K562 (cell line): ENCODE data around the gene CDH20. TPM values are rescaled to one million over a fixed set of nuclear protein-coding genes. Genes with fewer than 3 reads are reported as not detected.

Experiments
- ATAC-seq: fragments of 200-7000 bp; cut with Tn5 transposase; 3 replicates; pipeline ENCODE4 v1.9.1; 2020; ENCODE audit warnings: moderate library complexity
- BruUV-seq: library from RNA; stranded (reverse); fragments of 400-500 nt; replicated peaks from 2 replicates; lab custom pipeline; 2021; lab: Mats Ljungman, UMichigan
- CTCF ChIA-PET: fragments of 300-600 bp; formaldehyde crosslinking; extraction: SDS; loops from one replicate; lab custom pipeline; 2021; ENCODE audit warnings: low intra/inter-chr PET ratio; lab: Yijun Ruan, JAX
- POLR2A ChIA-PET: fragments of 300-600, 350-650 bp; sonication (Branson Sonifier 250); formaldehyde crosslinking; extraction: SDS; loops from one replicate; lab custom pipeline; 2021; ENCODE audit warnings: antibody characterized with exemption, inconsistent platforms; lab: Yijun Ruan, JAX
- DNase-seq, 4 experiments: peaks; one replicate each; pipeline versions ENCODE4 v3.0.0 to v3.0.0-alpha.2; 2011 to 2018; ENCODE audit warnings: low spot score in 3 of 4, mixed read lengths in 3 of 4; ENCODE audit errors: extremely low read depth in 1 of 4
- FAIRE-seq: peaks from 2 replicates; lab custom pipeline; 2011; peaks lifted over from hg19 to GRCh38; lab: Jason Lieb, UNC
- H2AFZ ChIP-seq: 2 replicates; pipeline ENCODE4 v1.6.0; 2011; ENCODE audit warnings: low read depth, low read length, control low read depth, inconsistent platforms
- H3K27ac ChIP-seq: fragments of 200-600 bp; 3 replicates; pipeline ENCODE4 v1.8.0; 2011; ENCODE audit warnings: low read depth, mild to moderate bottlenecking, control low read depth, inconsistent platforms, low read length, moderate library complexity, mixed read lengths; ENCODE audit errors: extremely low read depth
- H3K27me3 ChIP-seq, 2 experiments: fragments of 300-600 bp in 1 of 2; 2 replicates in 1 of 2; 3 replicates in 1 of 2; pipeline versions ENCODE4 v1.6.0 to v1.8.0; 2011; ENCODE audit warnings: inconsistent platforms in 2 of 2, low read length in 2 of 2, mild to moderate bottlenecking in 1 of 2, mixed read lengths in 1 of 2, moderate library complexity in 1 of 2; ENCODE audit not compliant: control insufficient read depth in 2 of 2, insufficient read depth in 2 of 2
- H3K36me3 ChIP-seq: fragments of 300-600 bp; 3 replicates; pipeline ENCODE4 v1.8.0; 2011; ENCODE audit warnings: mild to moderate bottlenecking, low read length, inconsistent platforms; ENCODE audit not compliant: control insufficient read depth, insufficient read depth
- H3K4me1 ChIP-seq, 2 experiments: fragments of 200-600 bp in 1 of 2; replicated peaks in 1 of 2; 2 replicates in 1 of 2; 3 replicates in 1 of 2; pipeline versions ENCODE4 v1.5.1 to v1.8.0; 2011; ENCODE audit warnings: inconsistent platforms in 2 of 2, low read length in 2 of 2, mild to moderate bottlenecking in 1 of 2, mixed read lengths in 1 of 2, moderate library complexity in 1 of 2; ENCODE audit not compliant: control insufficient read depth in 2 of 2, insufficient read depth in 2 of 2
- H3K4me2 ChIP-seq: 2 replicates; pipeline ENCODE4 v1.6.1; 2011; ENCODE audit warnings: low read length, control low read depth, inconsistent platforms, mixed read lengths; ENCODE audit not compliant: insufficient read depth
- H3K4me3 ChIP-seq: fragments of 200-600 bp; sonication (generic), shearing (Covaris generic); 2 replicates; pipeline ENCODE4 v1.5.1; 2016; ENCODE audit warnings: control low read depth, inconsistent platforms
- H3K79me2 ChIP-seq: fragments of 200-600 bp; 3 replicates; pipeline ENCODE4 v1.8.0; 2011; ENCODE audit warnings: low read length, inconsistent platforms; ENCODE audit not compliant: control insufficient read depth, insufficient read depth
- H3K9ac ChIP-seq, 2 experiments: 2 replicates each; pipeline versions ENCODE4 v1.6.0 to v1.6.1; 2011; ENCODE audit warnings: low read depth in 2 of 2, low read length in 2 of 2, control low read depth in 1 of 2, inconsistent platforms in 1 of 2, mild to moderate bottlenecking in 1 of 2, mixed read lengths in 1 of 2; ENCODE audit not compliant: insufficient read depth in 1 of 2
- H3K9me1 ChIP-seq: one replicate; pipeline ENCODE4 v1.6.0; 2011; ENCODE audit warnings: inconsistent platforms, mild to moderate bottlenecking, low read length, moderate library complexity; ENCODE audit not compliant: control insufficient read depth, insufficient read depth
- H3K9me3 ChIP-seq: replicated peaks from 2 replicates; pipeline ENCODE4 v1.5.1; 2011; ENCODE audit warnings: low read depth, low read length, inconsistent platforms; ENCODE audit not compliant: control insufficient read depth, insufficient read depth
- H4K20me1 ChIP-seq: replicated peaks from 2 replicates; pipeline ENCODE4 v1.6.1; 2011; ENCODE audit warnings: low read length, inconsistent platforms, mixed read lengths; ENCODE audit not compliant: control insufficient read depth, insufficient read depth
- CHD2 ChIP-seq: IDR thresholded peaks from 2 replicates; pipeline ENCODE4 v1.6.1; 2011; ENCODE audit warnings: low read depth, low read length
- EP400 ChIP-seq: fragments of 450-650 bp; IDR thresholded peaks from 2 replicates; pipeline ENCODE4 v1.6.1; 2017; ENCODE audit warnings: antibody characterized with exemption, mild to moderate bottlenecking, moderate library complexity
- ETS1 ChIP-seq: conservative IDR thresholded peaks from 2 replicates; pipeline ENCODE4 v1.6.1; 2011; ENCODE audit warnings: low read depth, mild to moderate bottlenecking, low read length; ENCODE audit not compliant: control insufficient read depth
- FOXK2 ChIP-seq, 2 experiments: fragments of 450-650 bp; IDR thresholded peaks in 1 of 2; conservative IDR thresholded peaks in 1 of 2; 2 replicates each; pipeline ENCODE4 v1.6.1; 2016; ENCODE audit warnings: low read depth in 2 of 2, mild to moderate bottlenecking in 1 of 2
- GATAD2A ChIP-seq: fragments of 450-650 bp; IDR thresholded peaks from 2 replicates; pipeline ENCODE4 v1.6.1; 2017
- HNRNPUL1 ChIP-seq: fragments of 200-400 bp; formaldehyde crosslinking; IDR thresholded peaks from 2 replicates; pipeline ENCODE4 v1.6.1; 2017; ENCODE audit warnings: low read length
- ILF3 ChIP-seq: fragments of 450-650 bp; IDR thresholded peaks from 2 replicates; pipeline ENCODE4 v1.6.1; 2018; ENCODE audit warnings: antibody characterized with exemption, mild to moderate bottlenecking, moderate library complexity, borderline replicate concordance
- KLF1 ChIP-seq: fragments of 450-650 bp; IDR thresholded peaks from 2 replicates; pipeline ENCODE4 v1.6.1; 2016; ENCODE audit warnings: missing genetic modification characterization, missing compliant biosample characterization
- MXD1 ChIP-seq: fragments of 250-450 bp; sonication (Bioruptor Pico); IDR thresholded peaks from 2 replicates; pipeline ENCODE4 v1.8.0; 2021; ENCODE audit warnings: borderline replicate concordance, mild to moderate bottlenecking, moderate library complexity; ENCODE audit not compliant: poor library complexity, severe bottlenecking
- MYNN ChIP-seq, 2 experiments: sonication (generic); formaldehyde crosslinking in 1 of 2; IDR thresholded peaks; 2 replicates each; pipeline versions ENCODE4 v1.5.0 to v1.6.1; 2016 to 2020; ENCODE audit warnings: antibody characterized with exemption in 1 of 2, missing genetic modification reagents in 1 of 2
- NFATC3 ChIP-seq: fragments of 450-650 bp; IDR thresholded peaks from 2 replicates; pipeline ENCODE4 v1.6.1; 2017; ENCODE audit warnings: mild to moderate bottlenecking
- PHF21A ChIP-seq: fragments of 450-650 bp; IDR thresholded peaks from 2 replicates; pipeline ENCODE4 v1.6.1; 2017; ENCODE audit warnings: low read depth, borderline replicate concordance
- RUNX1 ChIP-seq: sonication (generic); IDR thresholded peaks from 2 replicates; pipeline ENCODE4 v1.6.1; 2016; ENCODE audit warnings: antibody characterized with exemption, low read depth
- SMAD1 ChIP-seq: fragments of 150-350 bp; IDR thresholded peaks from 2 replicates; pipeline ENCODE4 v1.6.1; 2014; ENCODE audit warnings: low read length, low read depth; ENCODE audit not compliant: partially characterized antibody
- SMC3 ChIP-seq: conservative IDR thresholded peaks from 2 replicates; pipeline ENCODE4 v1.6.1; 2011; ENCODE audit warnings: low read depth, low read length, improper control_type of control experiment; ENCODE audit not compliant: insufficient read depth
- TARDBP ChIP-seq: fragments of 450-650 bp; IDR thresholded peaks from 2 replicates; pipeline ENCODE4 v1.6.1; 2016
- ZBTB1 ChIP-seq: sonication (generic); formaldehyde crosslinking; IDR thresholded peaks from 2 replicates; pipeline ENCODE4 v1.8.1; 2023; ENCODE audit warnings: missing genetic modification reagents, low read depth, mild to moderate bottlenecking, borderline replicate concordance
- ZNF134 ChIP-seq: fragments of 250-450 bp; sonication (Bioruptor Pico); conservative IDR thresholded peaks from 2 replicates; pipeline ENCODE4 v1.4.0; 2020
- ZNF586 ChIP-seq: fragments of 450-650 bp; formaldehyde crosslinking; conservative IDR thresholded peaks from 2 replicates; pipeline ENCODE4 v1.4.0; 2020; ENCODE audit warnings: mild to moderate bottlenecking, moderate library complexity
- WGBS: fragments of 100-300 bp; shearing (Covaris generic); methylation state at CpG from one replicate; pipeline ENCODE4 v1.1.6; 2016; ENCODE audit warnings: low coverage, mixed read lengths; ENCODE audit not compliant: insufficient coverage; ENCODE audit errors: missing lambda C conversion rate; 5-methylcytosine and 5-hydroxymethylcytosine counted together
- in situ Hi-C: fragments of 300-500 bp; cut with MboI; formaldehyde crosslinking; loops from 4 replicates; pipeline ENCODE4 v1.15.0; 2018; ENCODE audit warnings: inconsistent platforms, mixed read lengths
- intact Hi-C: fragments of 100-400 bp; cut with micrococcal nuclease; formaldehyde crosslinking; loops from 2 replicates; pipeline ENCODE4 v1.14.2; 2022
- polyA plus RNA-seq, 8 experiments: library from polyadenylated mRNA; depleted of rRNA in 4 of 8; stranded (reverse) in 5 of 8; unstranded in 3 of 8; fragments of >200 nt; fragmentation: Nextera tagmentation in 2 of 8; fragmentation: Illumina TruSeq in 1 of 8; extraction: Ambion mirVana in 2 of 8; extraction: Trizol in 1 of 8; gene quantifications; 2 replicates each; pipeline versions ENCODE4 v1.2.1 to v1.2.3, GENCODE V29; 2011 to 2014; ENCODE audit warnings: inconsistent platforms in 1 of 8, missing spikeins in 1 of 8
- total RNA-seq, 7 experiments: library from RNA; depleted of rRNA in 6 of 7; stranded (reverse); fragments of >200 nt in 6 of 7; fragmentation: Illumina TruSeq in 2 of 7; extraction: Trizol in 2 of 7; gene quantifications; 2 replicates each; pipeline versions ENCODE4 v1.2.1 to v1.2.3, GENCODE V29; 2011 to 2021; ENCODE audit warnings: low replicate concordance in 1 of 7

Gene CDH20
- total and polyA plus RNA-seq, 9 of the 15 experiments (the other 6 are each of a cell fraction or from before 2014, with no cell fraction given): not detected

- WGBS: 0% methylated on average over 7 of the region's 7 CpGs
- H3K27ac ChIP-seq: no peak overlapping the region
- H3K36me3 ChIP-seq: no peaks in the 10 kb centered on the region
- no peak overlapping the region for H3K4me3 ChIP-seq
- TF ChIP-seq MYNN (IDR thresholded peaks at IDR 0.05) (no peak), MYNN (CRISPR knock-in tag; IDR thresholded peaks at IDR 0.05) (no peak), CHD2 (no peak), ZBTB1 (CRISPR knock-in tag) (no peak), ILF3 (no peak), ZNF134 (CRISPR knock-in tag) (no peak), TARDBP (no peak), FOXK2 (conservative IDR thresholded peaks at IDR 0.05 in 1 of 2, IDR thresholded peaks at IDR 0.05 in 1 of 2; ENCODE audit: low read depth in 2 of 2) (no peak), PHF21A (no peak), SMAD1 (no peak), RUNX1 (no peak), MXD1 (CRISPR knock-in tag) (no peak), SMC3 (no peak), GATAD2A (no peak), ETS1 (no peak), NFATC3 (no peak), HNRNPUL1 (no peak), EP400 (no peak), ZNF586 (CRISPR knock-in tag) (no peak), KLF1 (tag) (no peak)
- TF ChIP-seq, all 486 proteins: peak for 0
- DNase-seq: no peak
- no peak overlapping the region for H3K9ac ChIP-seq
- no peaks in the 10 kb centered on the region for H3K27me3 ChIP-seq
- in situ Hi-C loops (no loop called here), intact Hi-C loops (no loop called here)
- H3K9me3 ChIP-seq: no peaks in the 10 kb centered on the region
- BruUV-seq: no TSS peak
- ChIA-PET POLR2A (no interaction called here), CTCF (no interaction called here)
- H3K79me2 ChIP-seq: no peaks in the 10 kb centered on the region
- no peak for FAIRE-seq
- H4K20me1 ChIP-seq: no peaks in the 10 kb centered on the region
- H3K4me1 ChIP-seq: no peaks in the 10 kb centered on the region
- H3K9me1 ChIP-seq: no peaks in the 10 kb centered on the region
- H2AFZ ChIP-seq: no peak overlapping the region
- ATAC-seq: no peak
- no peak overlapping the region for H3K4me2 ChIP-seq
These were observed 87.1 kb downstream of the CDH20 start for GRCh38 chr18:61420218-61420885.
